Measurements from ENCODE around the gene RAB8A. TPM values are rescaled to one million over a fixed set of nuclear protein-coding genes. Genes with fewer than 3 reads are reported as not detected.

Gene RAB8A
- total and polyA plus RNA-seq, 9 of the 15 experiments (the other 6 are each of a cell fraction or from before 2014, with no cell fraction given), result 11.2 to 102 (median 53.2) TPM

GRCh38 chr19:16113727-16114126 lies 2.0 kb downstream of the RAB8A start:
- in situ Hi-C loops (cut with MboI), result no loop called here
- DNase-seq (ENCODE audit: extremely low read depth in 1 of 4, low spot score in 3 of 4) (peak in 1 of 4 experiments; percentile 21), FAIRE-seq (no peak), ATAC-seq (no peak)
- H3K9me3 ChIP-seq (replicated peaks; ENCODE audit: control insufficient read depth, insufficient read depth, low read depth, low read length), result no peaks in the 10 kb centered on the region
- no peak overlapping the region for H3K4me3 ChIP-seq
- BruUV-seq (replicated peaks), result no TSS peak
- H3K9ac ChIP-seq (ENCODE audit: insufficient read depth in 1 of 2, low read depth in 2 of 2, low read length in 2 of 2), result peak overlapping the region in 1 of 2 experiments; percentile 50; a peak in 1 of 4 replicates
- no peaks in the 10 kb centered on the region for H3K9me1 ChIP-seq (ENCODE audit: control insufficient read depth, insufficient read depth, low read length)
- 85% methylated on average over 3 of the region's 3 CpGs for WGBS (ENCODE audit: insufficient coverage, low coverage, missing lambda C conversion rate)
- H3K27me3 ChIP-seq (ENCODE audit: control insufficient read depth in 2 of 2, insufficient read depth in 2 of 2, low read length in 2 of 2), result no peaks in the 10 kb centered on the region
- H3K79me2 ChIP-seq (ENCODE audit: control insufficient read depth, insufficient read depth, low read length), result peaks cover 43% of the 10 kb centered on the region
- POLR2A ChIA-PET, result interaction anchor here (0.9 to 2.3 kb wide), 2 partner anchors 65 to 72 kb away, joined by 3 to 7 read pairs; partner anchors contain the start of gene FAM32A
- CTCF ChIA-PET (ENCODE audit: low intra/inter-chr PET ratio), result no interaction called here
- H4K20me1 ChIP-seq (replicated peaks; ENCODE audit: control insufficient read depth, insufficient read depth, low read length), result peaks cover 17% of the 10 kb centered on the region
- H2AFZ ChIP-seq (ENCODE audit: low read depth, low read length), result no peak overlapping the region
- H3K36me3 ChIP-seq (ENCODE audit: control insufficient read depth, insufficient read depth, low read length), result peaks cover 44% of the 10 kb centered on the region; the same call in 2 of the 3 replicates
- H3K27ac ChIP-seq (ENCODE audit: extremely low read depth, low read depth, low read length), result no peak overlapping the region
- peaks cover 20 to 22% of the 10 kb centered on the region in 2 experiments for H3K4me1 ChIP-seq (replicated peaks in 1 of 2; ENCODE audit: control insufficient read depth in 2 of 2, insufficient read depth in 2 of 2, low read length in 2 of 2)
- H3K4me2 ChIP-seq (ENCODE audit: insufficient read depth, low read length), result no peak overlapping the region
- intact Hi-C loops (cut with micrococcal nuclease), result loop anchor here (5.0 kb wide), 1 partner anchor 39 kb away; no protein-coding TSS in a partner anchor
- TF ChIP-seq ZNF263 (CRISPR knock-in tag; IDR thresholded peaks at IDR 0.05; ENCODE audit: borderline replicate concordance) (no peak), POLR2B (IDR thresholded peaks at IDR 0.05; ENCODE audit: low read depth, partially characterized antibody) (no peak), ZNF316 (IDR thresholded peaks at IDR 0.05) (no peak), PREB (CRISPR knock-in tag; IDR thresholded peaks at IDR 0.05) (no peak), ARID4B (CRISPR knock-in tag; IDR thresholded peaks at IDR 0.05) (no peak), PTRF (tag; IDR thresholded peaks at IDR 0.05) (no peak), ZFP36 (IDR thresholded peaks at IDR 0.05; ENCODE audit: low read depth, low read length, partially characterized antibody) (peak; percentile 21), ZBTB43 (CRISPR knock-in tag; IDR thresholded peaks at IDR 0.05) (no peak), MECOM (CRISPR knock-in tag; IDR thresholded peaks at IDR 0.05) (no peak), ZNF23 (CRISPR knock-in tag; IDR thresholded peaks at IDR 0.05) (no peak), DIDO1 (tag; IDR thresholded peaks at IDR 0.05; ENCODE audit: low read depth) (no peak), KDM5B (IDR thresholded peaks at IDR 0.05; ENCODE audit: insufficient replicate concordance, low read depth, low read length) (no peak), TEAD1 (CRISPR knock-in tag; IDR thresholded peaks at IDR 0.05) (no peak), ESRRB (CRISPR knock-in tag; IDR thresholded peaks at IDR 0.05; ENCODE audit: borderline replicate concordance) (no peak), GMEB1 (CRISPR knock-in tag; IDR thresholded peaks at IDR 0.05) (no peak)
